Uterus (tissue), 2 donors: ENCODE measurements around the gene KIAA1217.

ENCODE experiments used
- CTCF ChIP-seq, 4 experiments: fragments of 200-600 bp in 2 of 4; fragments of 450-650 bp in 2 of 4; sonication (generic) in 2 of 4; IDR thresholded peaks; one replicate each; pipeline ENCODE4 v1.5.1; 2016 to 2019; ENCODE audit warnings: antibody characterized with exemption in 4 of 4, mild to moderate bottlenecking in 2 of 4, moderate library complexity in 1 of 4
- POLR2A ChIP-seq, 2 donors: fragments of 450-650 bp; IDR thresholded peaks; one replicate each; pipeline ENCODE4 v1.6.1; 2016; ENCODE audit warnings: antibody characterized with exemption in 2 of 2, mild to moderate bottlenecking in 1 of 2, moderate library complexity in 1 of 2

GRCh38 chr10:24393201-24393600 lies 184.3 kb downstream of the KIAA1217 start:
- TF ChIP-seq CTCF (IDR thresholded peaks at IDR 0.05) (no peak), POLR2A (IDR thresholded peaks at IDR 0.05) (no peak)
